Occipital lobe (tissue), 2 donors: ENCODE measurements around the gene VSTM4. TPM values are rescaled to one million over a fixed set of nuclear protein-coding genes. Genes with fewer than 3 reads are reported as not detected.

Source experiments
- DNase-seq: peaks from one replicate; lab custom pipeline; 2025; lab: John Stamatoyannopoulos, UW
- total RNA-seq: library from RNA; depleted of rRNA; stranded (reverse); fragments of >200 nt; gene quantifications from one replicate; pipeline ENCODE4 v1.2.3, GENCODE V29; 2014

The VSTM4 gene
- total RNA-seq, 1 donor from 2014 or later, result 2.3 TPM

GRCh38 chr10:49117376-49118070, 2.2 kb upstream of the VSTM4 start:
- no peak for DNase-seq

GRCh38 chr10:49116509-49117375, 1.4 kb upstream of the VSTM4 start:
- DNase-seq, result no peak

- DNase-seq, result no peak
These were observed 630 bp upstream of the VSTM4 start for GRCh38 chr10:49115796-49116508.

GRCh38 chr10:49114718-49115014, 656 bp downstream of the VSTM4 start:
- DNase-seq, result no peak

- DNase-seq, result no peak
These were observed 1.6 kb downstream of the VSTM4 start for GRCh38 chr10:49113741-49114141.

GRCh38 chr10:49112851-49113250, 2.5 kb downstream of the VSTM4 start:
- DNase-seq, result no peak

GRCh38 chr10:49112098-49112497, 3.2 kb downstream of the VSTM4 start:
- DNase-seq, result no peak

- DNase-seq, result no peak
These were observed 4.0 kb downstream of the VSTM4 start for GRCh38 chr10:49111320-49111698.

GRCh38 chr10:49110684-49111319, 4.5 kb downstream of the VSTM4 start:
- no peak for DNase-seq

- no peak for DNase-seq
These were observed 5.5 kb downstream of the VSTM4 start for GRCh38 chr10:49109669-49110340.

GRCh38 chr10:49108656-49109055, 6.7 kb downstream of the VSTM4 start:
- no peak for DNase-seq

- DNase-seq, result no peak
These were observed 7.4 kb downstream of the VSTM4 start for GRCh38 chr10:49107887-49108267.

GRCh38 chr10:49107111-49107886, 8.0 kb downstream of the VSTM4 start:
- no peak for DNase-seq

GRCh38 chr10:49106451-49106850, 8.9 kb downstream of the VSTM4 start:
- DNase-seq, result no peak

GRCh38 chr10:49105076-49105475, 10.2 kb downstream of the VSTM4 start:
- no peak for DNase-seq

GRCh38 chr10:49104323-49104722, 11.0 kb downstream of the VSTM4 start:
- DNase-seq, result no peak

- DNase-seq, result no peak
These were observed 11.6 kb downstream of the VSTM4 start for GRCh38 chr10:49103761-49104160.

GRCh38 chr10:49099046-49099445, 16.3 kb downstream of the VSTM4 start:
- no peak for DNase-seq

GRCh38 chr10:49096890-49097445, 18.4 kb downstream of the VSTM4 start:
- no peak for DNase-seq

GRCh38 chr10:49094646-49095045, 20.7 kb downstream of the VSTM4 start:
- no peak for DNase-seq
